ENCODE data around the gene NEK7.

The NEK7 gene

DNA sequence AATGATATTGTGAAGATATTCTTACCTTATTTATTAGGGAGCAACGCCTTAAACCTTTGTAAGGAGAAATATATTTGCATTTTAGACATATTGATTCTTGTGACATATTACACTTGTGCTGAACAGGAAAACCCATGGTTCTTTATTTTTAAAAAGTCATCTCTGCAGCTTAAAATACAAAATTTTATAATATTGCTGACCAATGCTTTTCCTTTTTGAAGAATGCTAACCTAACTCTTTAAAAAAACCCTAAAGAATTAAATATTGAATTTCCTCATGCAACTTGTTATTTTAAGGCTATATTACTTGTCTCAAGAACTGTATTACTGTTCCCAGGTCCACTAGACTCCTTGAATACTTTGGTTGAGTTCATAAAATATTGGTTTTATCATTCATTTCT is 99.0 kb downstream of the NEK7 start:
- no peak for DNase-seq (ENCODE audit: low read depth)

DNA sequence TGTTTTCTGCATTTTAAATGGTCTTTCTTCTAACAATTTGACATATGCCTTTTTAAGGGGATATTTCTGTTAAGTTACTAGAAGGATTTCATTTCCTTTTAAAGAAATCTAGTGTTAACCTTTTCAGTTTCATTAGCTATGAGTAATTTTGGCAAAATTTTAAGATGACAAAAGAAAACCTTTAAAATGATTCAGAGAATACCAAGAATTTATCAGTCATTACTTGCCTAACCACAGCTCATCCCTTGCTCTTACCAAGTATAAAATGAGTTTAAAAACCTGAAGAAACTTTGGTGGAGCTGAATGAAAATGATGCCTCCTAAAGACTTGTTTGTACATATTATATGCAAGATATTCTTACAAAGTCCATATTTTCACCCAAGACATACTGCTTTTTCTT is 101.7 kb downstream of the NEK7 start:
- no peak for DNase-seq (ENCODE audit: low read depth)

DNA sequence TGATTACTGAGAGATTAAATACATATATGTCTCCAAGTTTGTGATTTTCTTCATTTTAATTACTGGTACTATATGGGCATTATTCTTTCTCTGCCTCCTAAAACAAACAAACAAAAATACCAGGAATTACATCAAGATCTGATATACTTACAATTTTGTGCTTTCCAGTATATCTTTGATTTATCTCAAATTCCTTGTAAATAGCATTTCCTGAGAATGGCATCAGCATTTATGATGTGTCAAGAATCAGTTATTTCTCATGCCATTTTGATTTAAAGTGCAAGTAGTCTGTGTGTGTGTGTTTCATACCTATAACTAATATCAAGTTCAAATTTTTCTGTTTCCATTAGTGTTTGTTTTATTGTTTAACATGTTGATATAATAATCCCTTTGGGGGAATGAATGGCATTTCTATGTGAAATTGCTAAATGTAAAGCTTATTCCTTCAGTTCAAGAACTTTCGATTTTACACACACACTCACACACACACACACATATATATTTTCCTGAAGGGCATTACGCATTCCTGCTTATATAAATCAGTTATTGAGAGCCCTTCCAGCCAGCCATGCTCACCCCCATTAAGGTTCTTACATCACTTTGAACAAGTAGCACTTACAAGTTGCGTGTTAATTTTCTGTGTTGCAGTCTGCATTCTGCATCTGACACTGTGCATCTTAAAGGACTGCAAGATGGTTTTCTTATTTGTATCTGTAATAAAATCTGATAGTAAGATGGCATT is 102.7 kb downstream of the NEK7 start:
- DNase-seq (ENCODE audit: low read depth), result no peak

DNA sequence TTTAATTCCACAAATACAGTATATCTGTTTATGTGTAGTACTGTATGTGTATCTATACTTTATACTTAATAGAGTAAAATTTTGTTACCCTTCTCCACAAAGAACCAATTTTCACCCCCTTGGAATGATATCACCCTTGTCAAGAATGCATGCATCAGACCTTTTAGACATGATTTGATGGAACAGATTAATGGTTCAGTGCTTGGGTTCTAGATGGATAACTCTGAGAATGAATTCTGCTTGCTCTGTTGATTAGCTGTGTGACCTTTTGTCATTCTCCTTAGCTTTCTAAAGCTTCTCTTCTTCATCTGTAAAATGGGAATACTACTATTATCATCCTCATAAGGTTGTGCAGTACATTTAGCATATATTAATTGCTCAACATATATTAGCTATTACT is 105.1 kb downstream of the NEK7 start:
- no peak for DNase-seq (ENCODE audit: low read depth)

DNA sequence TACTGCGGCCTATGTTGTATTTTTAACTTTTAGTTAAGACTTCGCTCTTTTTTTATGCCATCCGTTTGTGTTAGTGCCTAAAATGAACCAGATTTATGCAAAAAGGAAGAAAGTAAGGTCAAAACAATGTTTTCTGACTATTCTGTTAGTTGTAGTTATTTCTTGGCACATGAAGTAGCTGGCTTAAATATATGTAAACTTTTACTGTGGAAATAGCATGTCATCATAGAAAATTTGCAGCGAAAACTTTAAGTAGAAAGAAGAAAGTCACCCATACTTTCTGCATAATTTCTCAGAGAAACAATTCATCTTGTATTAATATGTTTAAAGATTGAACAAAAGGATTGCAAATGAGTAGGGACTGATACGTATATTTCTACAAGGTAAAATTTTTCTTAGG is 106.4 kb downstream of the NEK7 start:
- DNase-seq (ENCODE audit: low read depth), result no peak

DNA sequence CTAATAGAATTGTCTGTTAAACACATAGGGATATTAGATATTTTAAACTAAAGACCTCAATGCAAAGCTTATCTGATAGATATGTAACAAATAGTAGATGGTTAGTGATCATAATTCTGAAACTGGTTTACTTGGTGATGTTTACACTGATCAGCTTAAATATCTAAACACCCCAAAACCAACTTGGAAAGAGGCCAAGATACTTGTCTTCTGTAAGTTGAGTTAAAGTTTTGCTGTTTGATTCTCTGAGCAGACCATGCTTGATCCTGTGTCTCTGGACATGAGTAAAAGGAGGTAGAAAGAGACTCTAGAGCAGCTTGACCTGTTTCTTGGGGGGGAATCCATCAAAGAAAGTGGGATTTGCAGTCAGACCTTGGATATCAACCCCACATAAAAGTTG is 107.5 kb downstream of the NEK7 start:
- no peak for DNase-seq (ENCODE audit: low read depth)

DNA sequence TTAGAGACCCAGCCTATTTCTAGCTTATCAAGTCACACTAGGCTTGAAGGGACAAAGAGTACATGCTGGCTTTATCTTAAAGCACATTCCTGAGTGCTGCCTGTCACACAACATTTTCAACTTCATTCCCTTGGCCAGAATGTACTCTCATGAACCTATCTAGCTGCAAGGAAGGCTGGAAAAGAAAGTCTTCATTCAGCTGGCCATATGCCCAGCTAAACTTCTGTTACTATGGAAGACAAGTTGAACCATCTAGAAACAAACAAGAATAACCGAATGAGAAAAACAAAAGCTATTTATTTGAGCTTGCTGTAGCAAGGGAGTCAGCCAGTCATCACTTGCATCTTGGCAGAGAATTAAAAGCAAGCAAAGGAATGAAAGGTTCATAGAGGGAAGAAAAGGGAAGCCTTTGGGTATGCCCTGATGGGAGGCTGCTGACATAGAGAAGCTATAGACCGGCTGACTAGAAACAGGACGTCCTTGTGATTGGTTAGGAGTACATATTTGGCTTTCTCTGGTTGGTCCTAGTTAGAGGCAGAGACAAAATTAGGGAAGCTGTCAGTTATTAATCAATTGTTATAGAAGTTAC is 108.4 kb downstream of the NEK7 start:
- no peak for DNase-seq (ENCODE audit: low read depth)

DNA sequence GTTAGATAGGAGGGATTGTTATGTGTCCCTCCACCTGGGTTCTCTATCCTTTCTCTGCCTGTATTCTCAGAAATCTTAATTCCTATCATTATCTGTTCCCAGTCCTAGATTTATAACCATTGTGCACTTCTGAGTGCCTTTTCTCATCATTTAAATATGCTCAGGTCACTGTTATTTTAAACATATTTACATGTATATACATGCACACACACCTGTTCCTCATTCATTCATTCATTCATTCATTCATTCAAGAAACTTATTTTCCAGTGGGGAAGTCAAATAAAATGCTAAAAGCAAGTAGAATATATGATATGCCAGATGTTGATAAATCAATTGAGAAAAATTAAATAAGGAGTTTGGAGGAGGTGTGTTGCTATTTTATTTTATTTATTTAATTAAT is 110.3 kb downstream of the NEK7 start:
- no peak for DNase-seq (ENCODE audit: low read depth)

DNA sequence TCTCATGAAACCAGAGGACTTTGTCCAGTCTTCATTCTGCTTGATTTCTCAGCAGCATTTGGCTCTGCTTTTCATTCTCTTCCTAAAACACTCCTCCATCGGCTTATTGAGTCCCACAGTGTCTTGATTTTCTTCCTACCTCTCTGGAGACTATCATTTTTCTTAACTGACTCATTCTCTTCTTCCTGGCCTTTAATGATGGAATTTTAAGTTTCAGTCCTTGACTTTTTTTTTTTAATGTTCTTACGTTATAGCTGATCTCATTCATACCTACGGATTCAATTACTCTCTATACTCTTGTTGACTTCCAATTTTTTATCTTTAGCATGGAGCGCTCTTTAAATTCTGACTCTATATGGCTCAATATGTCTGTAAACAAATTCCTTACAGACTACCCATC is 111.1 kb downstream of the NEK7 start:
- DNase-seq (ENCODE audit: low read depth), result no peak

DNA sequence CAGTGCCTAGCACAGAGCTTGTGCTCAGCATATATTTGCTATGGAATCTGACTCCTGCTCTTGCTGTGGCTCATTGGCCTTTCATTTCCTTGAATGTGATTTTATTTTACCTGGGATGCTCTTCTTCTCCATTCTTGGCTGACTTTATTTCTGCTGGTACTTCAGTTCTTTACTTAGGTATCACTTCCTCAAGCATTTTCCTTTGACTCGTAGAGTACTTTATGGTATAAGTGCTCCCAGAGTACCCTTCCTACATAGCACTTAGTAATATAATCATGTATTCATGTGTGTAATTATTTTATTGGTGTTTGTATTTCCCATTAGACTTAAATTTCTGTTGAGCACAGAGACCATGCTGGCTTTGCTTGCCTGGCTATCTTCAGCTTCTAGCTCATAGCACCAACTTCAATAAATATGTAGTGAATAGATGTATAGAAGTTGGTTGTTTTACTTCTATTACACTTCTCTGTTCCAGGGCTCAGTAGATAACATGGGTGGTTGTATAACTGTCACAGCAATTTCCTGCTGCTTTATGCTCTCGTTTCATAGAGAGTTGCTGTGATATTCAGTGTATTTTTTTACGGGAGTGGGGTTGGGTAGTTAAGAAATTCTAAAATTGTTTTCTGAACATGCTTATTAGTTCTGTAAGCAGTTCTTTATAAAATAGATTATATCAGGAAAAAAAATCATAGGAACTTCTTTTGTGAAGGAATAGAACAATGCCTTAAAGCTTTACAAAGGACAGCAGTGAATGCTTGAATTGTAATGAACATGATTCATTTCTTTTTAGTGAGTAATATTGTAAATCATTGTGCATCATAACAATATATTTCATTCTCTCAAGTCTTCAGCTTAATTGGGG is 112.2 kb downstream of the NEK7 start:
- no peak for DNase-seq (ENCODE audit: low read depth)

DNA sequence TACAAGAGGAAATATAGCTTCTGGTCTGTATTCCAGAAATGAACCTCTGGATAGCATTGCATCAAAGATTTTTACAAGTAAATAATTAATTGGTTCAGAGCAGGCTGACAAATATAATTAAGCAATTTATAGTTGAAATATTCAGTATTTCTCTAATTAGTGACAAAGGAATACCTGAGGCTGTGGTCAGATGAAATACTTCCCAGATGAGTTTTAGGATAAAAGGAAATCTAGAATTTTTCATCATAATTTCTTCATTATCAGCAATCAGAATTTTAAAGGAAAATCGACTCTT is 112.8 kb downstream of the NEK7 start:
- no peak for DNase-seq (ENCODE audit: low read depth)

DNA sequence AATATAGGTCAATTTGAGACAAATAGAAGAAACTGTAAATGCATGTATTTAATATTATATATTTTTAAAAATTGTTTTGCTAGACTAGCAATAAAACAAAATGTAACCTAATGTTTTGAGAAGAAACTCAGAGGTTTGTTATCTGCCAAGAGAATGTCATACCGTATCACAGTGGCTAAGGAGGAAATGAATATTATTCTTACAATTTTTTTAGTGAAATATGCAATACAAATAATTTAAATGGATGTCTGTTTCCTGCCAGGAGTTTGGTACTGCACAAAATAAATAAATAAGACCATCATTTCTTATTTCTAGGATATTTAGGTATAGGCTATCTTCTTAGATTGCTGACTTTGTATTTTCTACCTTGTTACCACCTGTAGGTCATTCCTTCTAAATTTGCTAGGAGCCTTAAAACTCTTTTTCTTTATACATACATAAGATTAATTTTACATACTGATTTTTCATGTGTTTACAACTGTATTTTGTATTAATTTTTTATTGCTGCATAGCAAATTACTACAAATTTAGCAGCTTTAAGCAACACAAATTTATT is 113.6 kb downstream of the NEK7 start:
- DNase-seq (ENCODE audit: low read depth), result no peak

DNA sequence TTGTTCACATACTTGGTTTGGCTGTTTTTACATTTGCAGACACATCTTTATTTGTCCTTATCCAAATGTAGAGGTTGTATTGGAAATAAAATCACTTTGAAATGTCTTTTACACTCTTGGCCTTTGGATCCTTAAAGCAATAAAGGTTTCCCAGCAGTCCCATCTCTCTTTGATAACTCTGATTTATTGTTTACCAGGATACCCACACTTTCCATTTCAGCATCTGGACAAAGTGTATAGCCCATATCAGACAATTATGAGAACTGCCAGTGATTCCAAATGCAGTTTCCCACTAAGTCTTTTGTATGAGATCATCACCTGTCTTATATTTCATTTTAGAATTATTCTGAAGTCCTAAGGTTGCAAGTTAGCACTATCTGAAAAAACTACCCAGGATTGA is 114.7 kb downstream of the NEK7 start:
- no peak for DNase-seq (ENCODE audit: low read depth)

DNA sequence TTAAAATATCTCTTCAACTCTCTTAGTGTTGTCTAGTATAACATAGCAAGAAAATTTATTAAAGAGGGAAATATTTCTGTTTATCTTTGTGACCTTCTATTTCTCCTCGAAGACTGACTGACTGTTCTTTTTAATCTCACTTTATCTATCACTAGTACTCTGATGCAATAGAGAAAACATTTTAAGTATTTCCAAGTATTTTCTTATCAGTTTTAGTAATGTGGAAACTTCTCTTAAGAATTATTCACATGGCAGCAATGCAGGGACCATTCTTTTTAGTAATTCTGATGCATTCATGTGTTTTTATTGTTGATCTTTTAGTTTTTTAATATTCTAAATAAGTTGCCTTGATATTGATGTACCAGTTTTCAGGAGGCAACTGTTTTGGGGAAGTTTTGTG is 115.7 kb downstream of the NEK7 start:
- DNase-seq (ENCODE audit: low read depth), result no peak

DNA sequence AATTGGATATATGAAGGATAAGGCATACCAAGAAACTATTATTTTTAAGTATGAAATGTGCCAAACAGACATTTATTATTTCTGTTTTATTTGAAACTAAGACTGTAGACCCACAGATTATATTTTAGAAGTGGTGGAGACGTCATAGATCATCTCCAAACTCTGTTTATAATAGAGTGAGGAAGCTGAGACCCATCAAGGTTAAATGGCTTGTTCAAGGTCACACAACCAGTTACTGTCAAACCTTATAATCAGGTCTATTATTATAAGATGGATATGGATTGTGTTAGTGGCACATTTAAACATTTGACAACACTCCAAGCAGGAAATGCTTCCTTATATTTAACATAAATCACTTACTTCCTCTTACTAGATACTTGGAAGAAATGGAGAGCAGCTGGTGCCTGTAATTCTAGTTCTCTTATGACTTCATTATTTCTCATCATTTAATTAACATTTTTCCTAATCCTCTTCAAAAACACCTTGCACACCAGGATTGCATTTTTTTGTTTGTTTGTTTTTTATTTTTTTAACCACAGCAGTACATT is 117.0 kb downstream of the NEK7 start:
- DNase-seq (ENCODE audit: low read depth), result no peak

DNA sequence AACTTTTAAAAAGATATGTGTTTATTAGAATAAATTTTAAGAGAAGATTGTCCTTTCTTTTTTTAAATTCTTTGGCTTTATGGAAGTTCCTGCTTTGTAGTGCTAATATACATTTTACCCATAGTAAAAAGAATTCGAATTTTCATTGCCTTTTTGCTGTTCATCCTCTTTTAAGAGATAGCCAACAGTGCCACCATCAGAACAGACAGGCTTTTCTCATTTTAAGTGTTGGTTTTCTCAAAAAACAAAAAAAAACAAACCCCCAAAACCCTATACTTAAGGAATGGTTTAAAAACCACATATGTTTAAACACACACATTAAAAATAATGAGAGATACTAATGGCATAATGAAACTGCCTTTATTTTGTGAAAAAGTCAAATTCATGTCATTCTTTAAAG is 118.8 kb downstream of the NEK7 start:
- no peak for DNase-seq (ENCODE audit: low read depth)

DNA sequence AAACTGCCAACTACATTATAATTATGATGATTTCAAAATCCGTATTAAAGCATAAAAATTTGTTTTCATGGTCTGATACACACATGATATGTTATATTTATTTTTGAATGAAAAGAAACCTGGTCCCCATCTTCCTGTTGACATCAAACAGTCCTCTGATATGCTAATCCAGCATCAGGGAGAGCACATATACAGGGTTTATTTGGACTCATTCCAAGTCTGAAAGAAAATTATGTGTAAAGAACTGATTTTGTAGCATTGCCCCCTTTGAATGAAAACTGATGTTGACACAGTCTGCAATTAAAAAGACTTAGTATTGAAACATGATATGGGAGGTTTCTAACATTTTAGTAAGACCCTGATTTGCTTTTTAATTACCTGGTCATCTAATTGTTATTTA is 119.4 kb downstream of the NEK7 start:
- no peak for DNase-seq (ENCODE audit: low read depth)

DNA sequence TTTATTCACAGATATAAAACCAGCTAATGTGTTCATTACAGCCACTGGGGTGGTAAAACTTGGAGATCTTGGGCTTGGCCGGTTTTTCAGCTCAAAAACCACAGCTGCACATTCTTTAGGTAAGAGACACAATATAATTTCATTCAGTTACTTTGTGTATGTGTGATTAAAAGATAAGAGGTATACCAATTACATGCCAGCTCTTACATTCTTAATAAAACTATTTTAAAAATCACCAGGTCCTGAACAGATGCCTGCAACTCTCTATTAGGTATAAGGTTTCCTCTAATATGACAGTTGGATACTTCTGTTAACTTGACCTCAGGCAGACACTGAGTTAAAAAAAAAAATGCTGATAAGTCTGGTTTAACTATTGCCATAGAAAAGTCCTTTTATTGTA is 122.1 kb downstream of the NEK7 start:
- no peak for DNase-seq (ENCODE audit: low read depth)

DNA sequence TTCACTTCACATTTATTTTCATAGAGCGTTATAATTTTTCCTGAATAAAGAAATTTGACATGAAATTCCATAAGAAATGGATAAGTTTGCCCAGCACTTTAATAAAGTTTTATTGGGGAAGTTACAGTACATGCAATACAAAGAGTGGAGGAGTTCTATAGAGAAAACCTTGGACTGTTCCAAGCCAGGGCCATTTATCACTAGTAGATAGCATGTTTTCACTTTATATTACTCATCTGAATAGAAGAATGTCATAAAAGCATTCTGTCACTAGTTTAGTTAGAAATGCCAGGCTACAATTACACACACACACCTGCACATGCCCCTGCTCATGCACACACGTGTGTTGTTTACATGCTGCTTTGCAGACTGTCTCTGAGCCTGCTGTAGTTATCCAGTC is 123.3 kb downstream of the NEK7 start:
- no peak for DNase-seq (ENCODE audit: low read depth)

DNA sequence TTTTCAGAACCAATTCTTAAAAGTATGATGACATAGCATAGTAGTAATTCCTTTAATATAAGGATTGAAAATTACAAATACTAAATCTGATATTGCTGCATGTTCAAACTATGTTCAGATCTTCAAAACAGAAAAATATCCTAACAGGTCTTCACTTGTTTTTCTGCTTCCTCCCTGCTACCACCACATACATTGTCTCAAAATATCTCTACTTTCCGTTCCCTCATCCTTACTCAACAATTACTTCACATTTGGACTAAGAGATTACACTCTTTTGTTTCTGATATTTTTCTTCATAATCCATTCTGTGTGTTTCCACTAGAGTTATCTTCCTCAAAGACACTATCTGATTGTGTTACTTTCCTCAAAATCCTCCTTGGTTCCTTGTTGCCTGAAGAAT is 125.1 kb downstream of the NEK7 start:
- DNase-seq (ENCODE audit: low read depth), result no peak

DNA sequence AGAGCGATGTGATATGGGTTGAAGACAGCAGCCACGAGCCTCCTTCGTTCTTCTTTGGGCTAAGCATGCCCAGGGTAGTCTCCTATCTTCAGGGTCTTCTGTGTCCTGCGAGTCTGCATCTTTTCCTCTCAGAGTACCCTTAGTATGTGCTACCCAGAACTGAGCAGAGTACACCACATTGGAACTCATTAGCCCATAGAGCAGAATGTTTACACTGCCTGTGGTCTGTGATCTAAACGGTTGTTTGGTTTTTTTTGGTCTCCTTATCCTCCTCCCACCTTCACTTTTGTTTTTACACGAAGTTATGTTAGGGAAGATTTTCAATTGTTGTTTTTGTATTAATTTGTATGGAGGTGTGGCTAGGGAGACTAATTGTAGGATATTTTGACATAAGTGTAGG is 126.4 kb downstream of the NEK7 start:
- DNase-seq (ENCODE audit: low read depth), result no peak

DNA sequence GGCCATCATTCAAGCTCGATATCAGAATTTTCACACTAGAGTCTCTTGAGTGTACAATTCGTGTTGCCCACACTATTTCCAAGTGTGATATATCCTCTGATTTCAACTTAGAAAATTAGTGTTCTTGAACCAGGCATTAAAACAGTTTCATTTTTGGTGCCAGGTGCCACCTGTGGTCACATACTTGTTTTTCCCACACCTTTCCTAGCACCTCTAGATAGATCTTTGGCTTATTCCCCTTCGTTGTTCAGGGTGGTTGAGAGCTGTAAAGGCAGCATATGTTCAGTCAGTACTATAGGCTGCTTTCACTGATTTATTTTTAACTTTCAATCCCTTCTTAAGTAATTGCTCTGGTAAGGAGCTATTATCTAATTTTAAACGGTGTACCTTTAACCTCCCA is 131.1 kb downstream of the NEK7 start:
- no peak for DNase-seq (ENCODE audit: low read depth)

DNA sequence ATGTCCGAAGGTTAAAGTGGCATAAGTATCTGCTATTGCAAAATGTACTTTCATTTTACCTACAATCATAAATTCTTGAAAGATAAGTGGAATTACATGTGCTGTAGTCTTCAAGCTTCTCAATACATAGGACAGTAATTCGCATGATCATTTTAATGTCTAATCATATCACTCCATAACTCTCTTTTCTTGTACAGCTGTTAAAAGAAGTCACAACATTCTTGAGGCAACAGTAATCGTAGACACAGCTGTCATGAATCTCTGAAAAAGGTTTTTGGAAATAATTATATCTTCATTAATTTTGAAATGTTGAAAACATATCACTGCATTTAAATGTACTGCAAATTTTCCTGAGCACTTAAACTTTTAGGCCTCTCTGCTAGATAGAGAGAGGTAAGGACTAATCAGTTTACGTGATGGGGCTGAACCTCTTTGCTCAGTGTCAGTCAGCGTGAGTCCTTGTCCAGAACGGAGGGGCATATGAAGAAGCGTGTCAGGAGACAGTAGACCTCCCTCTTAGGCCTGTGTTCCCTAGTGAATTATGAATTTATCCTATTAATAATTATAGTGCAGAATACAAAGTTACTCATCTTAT is 133.4 kb downstream of the NEK7 start:
- no peak for DNase-seq (ENCODE audit: low read depth)

Measured in CMK (cell line).